NCI-H1105 (cell line): Measurements from ENCODE around the gene PPP1R27.
"Not testable (repeated sequence)": the region's sequence is repeated elsewhere in the genome, so short reads cannot be mapped to it uniquely, and the experiment has no call there.

Source experiments
- DNase-seq: peaks from one replicate; lab custom pipeline; 2025; lab: John Stamatoyannopoulos, UW

PPP1R27 gene

GRCh38 chr17:81840826-81841778 lies 6.3 kb upstream of the PPP1R27 start:
- DNase-seq = no peak

GRCh38 chr17:81840059-81840458 lies 5.2 kb upstream of the PPP1R27 start:
- not testable (repeated sequence) for DNase-seq

- no peak for DNase-seq
Observed at GRCh38 chr17:81839301-81839700, 4.5 kb upstream of the PPP1R27 start.

GRCh38 chr17:81838753-81839255 lies 4.0 kb upstream of the PPP1R27 start:
- DNase-seq = no peak

- no peak for DNase-seq
Observed at GRCh38 chr17:81837641-81838040, 2.8 kb upstream of the PPP1R27 start.

GRCh38 chr17:81833921-81834830 lies 674 bp downstream of the PPP1R27 start:
- no peak for DNase-seq

GRCh38 chr17:81833160-81833920 lies 1.5 kb downstream of the PPP1R27 start, which contains the start of gene MCRIP1:
Gene MCRIP1 (minus strand): TSS chr17:81833291. CDS start chr17:81824506, 8,785 bp downstream.
- DNase-seq = peak; percentile 84

GRCh38 chr17:81832608-81833159 lies 2.2 kb downstream of the PPP1R27 start:
- no peak for DNase-seq

GRCh38 chr17:81831957-81832607 lies 2.8 kb downstream of the PPP1R27 start:
- no peak for DNase-seq

- DNase-seq = no peak
Observed at GRCh38 chr17:81831563-81831956, 3.3 kb downstream of the PPP1R27 start.

GRCh38 chr17:81829858-81830257 lies 5.0 kb downstream of the PPP1R27 start:
- DNase-seq = no peak

GRCh38 chr17:81828656-81829055 lies 6.2 kb downstream of the PPP1R27 start:
- DNase-seq = no peak

GRCh38 chr17:81825841-81826466 lies 8.9 kb downstream of the PPP1R27 start:
- DNase-seq = no peak

- DNase-seq = no peak
Observed at GRCh38 chr17:81824595-81824994, 10.3 kb downstream of the PPP1R27 start.

GRCh38 chr17:81823820-81824550 lies 10.9 kb downstream of the PPP1R27 start:
- DNase-seq = no peak

GRCh38 chr17:81822996-81823819 lies 11.6 kb downstream of the PPP1R27 start:
- no peak for DNase-seq

GRCh38 chr17:81822312-81822637 lies 12.6 kb downstream of the PPP1R27 start:
- DNase-seq = no peak

- no peak for DNase-seq
Observed at GRCh38 chr17:81821603-81822311, 13.1 kb downstream of the PPP1R27 start.
